OCI-LY7 (cell line): ENCODE results near the gene VWA5B1.

Source experiments
- EZH2phosphoT487 ChIP-seq: fragments of 200-600 bp; sonication (generic); IDR thresholded peaks from 2 replicates; pipeline ENCODE4 v1.6.1; 2018; ENCODE audit warnings: low read depth, borderline replicate concordance, mild to moderate bottlenecking, mixed run types, antibody characterized with exemption, low read length, moderate library complexity, mixed read lengths
- TF ChIP-seq, protein P1 (sequence below): fragments of 200-600 bp; sonication (generic); conservative IDR thresholded peaks from 2 replicates; pipeline ENCODE4 v1.5.1; 2014; ENCODE audit warnings: mild to moderate bottlenecking, antibody characterized with exemption, low read length, moderate library complexity, mixed read lengths

GRCh38 chr1:20349971-20350370 lies 59.3 kb downstream of the VWA5B1 start:
- TF ChIP-seq, protein P1, sequence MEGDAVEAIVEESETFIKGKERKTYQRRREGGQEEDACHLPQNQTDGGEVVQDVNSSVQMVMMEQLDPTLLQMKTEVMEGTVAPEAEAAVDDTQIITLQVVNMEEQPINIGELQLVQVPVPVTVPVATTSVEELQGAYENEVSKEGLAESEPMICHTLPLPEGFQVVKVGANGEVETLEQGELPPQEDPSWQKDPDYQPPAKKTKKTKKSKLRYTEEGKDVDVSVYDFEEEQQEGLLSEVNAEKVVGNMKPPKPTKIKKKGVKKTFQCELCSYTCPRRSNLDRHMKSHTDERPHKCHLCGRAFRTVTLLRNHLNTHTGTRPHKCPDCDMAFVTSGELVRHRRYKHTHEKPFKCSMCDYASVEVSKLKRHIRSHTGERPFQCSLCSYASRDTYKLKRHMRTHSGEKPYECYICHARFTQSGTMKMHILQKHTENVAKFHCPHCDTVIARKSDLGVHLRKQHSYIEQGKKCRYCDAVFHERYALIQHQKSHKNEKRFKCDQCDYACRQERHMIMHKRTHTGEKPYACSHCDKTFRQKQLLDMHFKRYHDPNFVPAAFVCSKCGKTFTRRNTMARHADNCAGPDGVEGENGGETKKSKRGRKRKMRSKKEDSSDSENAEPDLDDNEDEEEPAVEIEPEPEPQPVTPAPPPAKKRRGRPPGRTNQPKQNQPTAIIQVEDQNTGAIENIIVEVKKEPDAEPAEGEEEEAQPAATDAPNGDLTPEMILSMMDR: no peak
- no peak for TF ChIP-seq EZH2phosphoT487
